CD8-positive, alpha-beta memory T cell (primary cell): ENCODE data around the gene MYBPC2. TPM values are rescaled to one million over a fixed set of nuclear protein-coding genes. Genes with fewer than 3 reads are reported as not detected.
A peak's percentile ranks its signal among the peaks of the same experiment; 100 is the strongest.
"Not testable (repeated sequence)": the region's sequence is repeated elsewhere in the genome, so short reads cannot be mapped to it uniquely, and the experiment has no call there.

ENCODE experiments used
- CTCF ChIA-PET: fragments of 350-600 bp; sonication (Branson Sonifier 250); formaldehyde crosslinking; loops from one replicate; lab custom pipeline; 2021; ENCODE audit warnings: antibody characterized with exemption; lab: Charles Lee
- POLR2A ChIA-PET: fragments of 350-600 bp; sonication (Branson Sonifier 250); formaldehyde crosslinking; loops from one replicate; lab custom pipeline; 2021; ENCODE audit warnings: antibody characterized with exemption; lab: Charles Lee
- DNase-seq, 5 donors: peaks; one replicate each; pipeline versions ENCODE4 v3.0.0 to v3.0.0-alpha.2; 2020 to 2022; ENCODE audit warnings: mixed read lengths in 1 of 5
- H3K27ac ChIP-seq: one replicate; pipeline ENCODE4 v1.7.0; 2013; ENCODE audit warnings: low read depth, mild to moderate bottlenecking, low read length, moderate library complexity
- H3K27me3 ChIP-seq: 2 replicates; pipeline ENCODE4 v1.7.0; 2013; ENCODE audit warnings: low read length, mild to moderate bottlenecking; ENCODE audit not compliant: insufficient read depth, poor library complexity, severe bottlenecking
- H3K36me3 ChIP-seq: 2 replicates; pipeline ENCODE4 v1.7.0; 2013; ENCODE audit warnings: mild to moderate bottlenecking, low read length, moderate library complexity; ENCODE audit not compliant: insufficient read depth
- H3K4me1 ChIP-seq: 2 replicates; pipeline ENCODE4 v1.7.0; 2013; ENCODE audit warnings: mild to moderate bottlenecking, low read length, moderate library complexity; ENCODE audit not compliant: insufficient read depth
- H3K4me3 ChIP-seq: 2 replicates; pipeline ENCODE4 v1.7.0; 2013; ENCODE audit warnings: mild to moderate bottlenecking, low read length
- H3K9me3 ChIP-seq: 2 replicates; pipeline ENCODE4 v1.7.0; 2013; ENCODE audit warnings: mild to moderate bottlenecking, low read length
- H3K27ac Mint-ChIP-seq, 8 donors: one replicate each; pipeline ENCODE4 v1.8.0; 2020 to 2021; ENCODE audit warnings: mixed read lengths in 8 of 8, mild to moderate bottlenecking in 6 of 8, inconsistent platforms in 3 of 8, moderate library complexity in 3 of 8
- H3K27me3 Mint-ChIP-seq, 2 donors: one replicate each; pipeline ENCODE4 v1.8.0; 2020 to 2021; ENCODE audit warnings: mixed read lengths in 2 of 2, mild to moderate bottlenecking in 1 of 2, moderate library complexity in 1 of 2
- H3K36me3 Mint-ChIP-seq, 3 donors: one replicate each; pipeline ENCODE4 v1.8.0; 2020 to 2021; ENCODE audit warnings: mixed read lengths in 3 of 3, inconsistent platforms in 1 of 3, mild to moderate bottlenecking in 1 of 3
- H3K4me1 Mint-ChIP-seq, 3 donors: one replicate each; pipeline ENCODE4 v1.8.0; 2020 to 2021; ENCODE audit warnings: mixed read lengths in 3 of 3, inconsistent platforms in 1 of 3, mild to moderate bottlenecking in 1 of 3
- H3K4me3 Mint-ChIP-seq, 7 donors: one replicate each; pipeline ENCODE4 v1.8.0; 2020 to 2021; ENCODE audit warnings: mixed read lengths in 7 of 7, mild to moderate bottlenecking in 6 of 7, moderate library complexity in 4 of 7, inconsistent platforms in 2 of 7
- H3K9me3 Mint-ChIP-seq, 5 donors: one replicate each; pipeline ENCODE4 v1.8.0; 2020 to 2022; ENCODE audit warnings: mixed read lengths in 5 of 5, mild to moderate bottlenecking in 3 of 5, moderate library complexity in 2 of 5, inconsistent platforms in 1 of 5
- polyA plus RNA-seq: library from polyadenylated mRNA; unstranded; fragments of 300-500 nt; fragmentation: Illumina TruSeq; gene quantifications from one replicate; pipeline ENCODE4 v1.2.3, GENCODE V29; 2021
- total RNA-seq, 2 experiments: library from RNA; stranded (reverse); gene quantifications; one replicate each; pipeline ENCODE4 v1.2.3, GENCODE V29; 2021

Gene MYBPC2
- total and polyA plus RNA-seq, 3 experiments from 2014 or later = 0.07 to 0.24 TPM; not detected in 1

GRCh38 chr19:50468818-50469217 is 36.1 kb downstream of the MYBPC2 start:
- Histone ChIP-seq H3K4me1 (no peaks in the 10 kb centered on the region), H3K27me3 (no peaks in the 10 kb centered on the region), H3K9me3 (no peaks in the 10 kb centered on the region), H3K4me3 (no peak overlapping the region), H3K36me3 (no peaks in the 10 kb centered on the region), H3K27ac (no peak overlapping the region)
- Mint-ChIP-seq H3K36me3 (no peaks in the 10 kb centered on the region), H3K27ac (peak overlapping the region in 1 of 8 donors; percentile 47), H3K27me3 (peaks cover 4 to 14% of the 10 kb centered on the region in 2 donors), H3K4me3 (no peak overlapping the region), H3K4me1 (no peaks in the 10 kb centered on the region), H3K9me3 (no peaks in the 10 kb centered on the region)
- POLR2A ChIA-PET = no interaction called here
- CTCF ChIA-PET = no interaction called here
- no peak for DNase-seq

GRCh38 chr19:50473336-50473735 is 40.6 kb downstream of the MYBPC2 start:
- DNase-seq, H3K9me3 ChIP-seq, H3K27ac ChIP-seq, H3K36me3 ChIP-seq, H3K9me3 Mint-ChIP-seq, H3K4me3 ChIP-seq, H3K27me3 Mint-ChIP-seq, H3K4me3 Mint-ChIP-seq, H3K27me3 ChIP-seq, POLR2A ChIA-PET: not testable (repeated sequence)
- peaks cover 15% of the 10 kb centered on the region for H3K4me1 ChIP-seq
- H3K4me1 Mint-ChIP-seq = peaks cover 19 to 26% (median 21%) of the 10 kb centered on the region in 3 donors
- peaks cover 0 to 18% (median 0%) of the 10 kb centered on the region in 3 donors for H3K36me3 Mint-ChIP-seq
- CTCF ChIA-PET = interaction anchor here (0.9 kb wide), 1 partner anchor 97 kb away, joined by 3 read pairs; the partner anchor contains the start of gene NR1H2
- peak overlapping the region in 4 of 8 donors; percentile 13 to 82 (median 38) for H3K27ac Mint-ChIP-seq

GRCh38 chr19:50475101-50475568 is 42.4 kb downstream of the MYBPC2 start:
- Mint-ChIP-seq H3K4me3 (peak overlapping the region; percentile 30 to 99 (median 95)), H3K36me3 (peaks cover 0 to 30% (median 0%) of the 10 kb centered on the region in 3 donors), H3K27ac (peak overlapping the region; percentile 60 to 98 (median 84)), H3K9me3 (no peaks in the 10 kb centered on the region), H3K27me3 (peaks cover 0 to 2% of the 10 kb centered on the region in 2 donors), H3K4me1 (peaks cover 23 to 34% (median 24%) of the 10 kb centered on the region in 3 donors)
- Histone ChIP-seq H3K27ac (no peak overlapping the region), H3K4me3 (no peak overlapping the region), H3K36me3 (peaks cover 7% of the 10 kb centered on the region), H3K4me1 (peaks cover 26% of the 10 kb centered on the region), H3K9me3 (no peaks in the 10 kb centered on the region), H3K27me3 (no peaks in the 10 kb centered on the region)
- DNase-seq = no peak
- ChIA-PET POLR2A (interaction anchor here (0.5 kb wide), 1 partner anchor 91 kb away, joined by 3 read pairs; the partner anchor contains the start of gene POLD1), CTCF (interaction anchor here (1.5 kb wide), 1 partner anchor 118 kb away, joined by 4 read pairs; no protein-coding TSS in a partner anchor)

DNA sequence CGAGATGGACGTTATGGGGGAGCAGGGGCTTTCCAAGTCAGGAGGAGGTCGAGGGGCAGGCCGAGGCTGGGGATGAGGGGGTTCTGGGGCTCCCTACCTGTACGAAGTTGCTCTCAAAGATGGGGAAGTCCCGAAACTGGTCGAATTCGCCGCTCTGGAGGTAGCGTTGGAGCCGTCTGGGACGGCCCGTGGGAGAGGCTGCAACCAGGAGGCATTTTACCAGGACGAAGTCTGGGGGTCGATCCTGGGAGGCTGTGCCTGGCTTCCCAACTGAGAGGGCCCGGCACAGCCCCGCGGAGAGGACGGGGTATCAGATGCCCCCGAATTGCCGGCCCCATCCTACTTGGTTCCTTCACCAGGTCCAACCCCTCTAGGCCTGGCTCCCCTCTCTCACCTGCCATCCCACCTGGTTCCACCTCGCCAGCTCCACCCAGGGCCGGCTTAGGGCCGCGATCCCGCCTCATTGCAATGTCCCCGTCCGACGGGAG is 43.1 kb downstream of the MYBPC2 start:
- H3K9me3 Mint-ChIP-seq = no peaks in the 10 kb centered on the region
- Histone ChIP-seq H3K4me1 (peaks cover 26% of the 10 kb centered on the region), H3K36me3 (peaks cover 7% of the 10 kb centered on the region), H3K4me3 (no peak overlapping the region), H3K27me3 (no peaks in the 10 kb centered on the region), H3K27ac (no peak overlapping the region), H3K9me3 (no peaks in the 10 kb centered on the region)
- peak overlapping the region; percentile 93 to 99 (median 98) for H3K4me3 Mint-ChIP-seq
- ChIA-PET CTCF (interaction anchor here (1.5 kb wide), 1 partner anchor 118 kb away, joined by 4 read pairs; no protein-coding TSS in a partner anchor), POLR2A (interaction anchor here (0.5 kb wide), 1 partner anchor 92 kb away, joined by 3 read pairs; no protein-coding TSS in a partner anchor)
- peaks cover 0 to 2% of the 10 kb centered on the region in 2 donors for H3K27me3 Mint-ChIP-seq
- H3K4me1 Mint-ChIP-seq = peaks cover 23 to 34% (median 24%) of the 10 kb centered on the region in 3 donors
- peak overlapping the region; percentile 86 to 98 (median 94) for H3K27ac Mint-ChIP-seq
- H3K36me3 Mint-ChIP-seq = peaks cover 0 to 33% (median 0%) of the 10 kb centered on the region in 3 donors
- no peak for DNase-seq

- no peaks in the 10 kb centered on the region for H3K27me3 ChIP-seq
- H3K4me1 ChIP-seq = peaks cover 26% of the 10 kb centered on the region
- H3K4me3 Mint-ChIP-seq = peak within 1 kb of the TSS; percentile 93 to 99 (median 98)
- H3K36me3 ChIP-seq = peaks cover 10% of the 10 kb centered on the region
- H3K9me3 ChIP-seq = no peaks in the 10 kb centered on the region
- peak within 1 kb of the TSS; percentile 93 for H3K27ac ChIP-seq
- H3K4me1 Mint-ChIP-seq = peaks cover 24 to 34% (median 25%) of the 10 kb centered on the region in 3 donors
- ChIA-PET CTCF (interaction anchor here (1.5 kb wide), 1 partner anchor 119 kb away, joined by 4 read pairs; no protein-coding TSS in a partner anchor), POLR2A (interaction anchor here (0.5 to 0.9 kb wide), 2 partner anchors 35 to 93 kb away, joined by 3 to 4 read pairs; partner anchors contain the start of gene JOSD2)
- peaks cover 0 to 39% (median 0%) of the 10 kb centered on the region in 3 donors for H3K36me3 Mint-ChIP-seq
- no peaks in the 10 kb centered on the region for H3K9me3 Mint-ChIP-seq
- peaks cover 0 to 2% of the 10 kb centered on the region in 2 donors for H3K27me3 Mint-ChIP-seq
- H3K4me3 ChIP-seq = peak within 1 kb of the TSS; percentile 92
- peak within 1 kb of the TSS; percentile 94 to 98 (median 96) for H3K27ac Mint-ChIP-seq
- peak; percentile 87 to 96 (median 94) for DNase-seq
These were observed 43.7 kb downstream of the MYBPC2 start, which contains the start of the genes EMC10 and GARIN5A for GRCh38 chr19:50476224-50476906. Gene EMC10 (plus strand): TSS chr19:50476507. CDS start chr19:50476545, 38 bp downstream. Gene GARIN5A (minus strand): TSS chr19:50476848. CDS start chr19:50476388, 460 bp downstream.

GRCh38 chr19:50476907-50477238 is 44.2 kb downstream of the MYBPC2 start:
- H3K4me3 Mint-ChIP-seq = peak overlapping the region; percentile 93 to 99 (median 98)
- H3K27me3 Mint-ChIP-seq = peaks cover 0 to 2% of the 10 kb centered on the region in 2 donors
- no peaks in the 10 kb centered on the region for H3K9me3 ChIP-seq
- H3K27me3 ChIP-seq = no peaks in the 10 kb centered on the region
- peaks cover 24 to 34% (median 25%) of the 10 kb centered on the region in 3 donors for H3K4me1 Mint-ChIP-seq
- no peaks in the 10 kb centered on the region for H3K9me3 Mint-ChIP-seq
- H3K4me3 ChIP-seq = peak overlapping the region; percentile 92
- H3K27ac Mint-ChIP-seq = peak overlapping the region; percentile 91 to 98 (median 96)
- ChIA-PET CTCF (no interaction called here), POLR2A (interaction anchor here (0.9 kb wide), 1 partner anchor 34 kb away, joined by 4 read pairs; the partner anchor contains the start of gene JOSD2)
- H3K36me3 Mint-ChIP-seq = peaks cover 0 to 42% (median 0%) of the 10 kb centered on the region in 3 donors
- peak overlapping the region; percentile 93 for H3K27ac ChIP-seq
- H3K36me3 ChIP-seq = peaks cover 11% of the 10 kb centered on the region
- peaks cover 26% of the 10 kb centered on the region for H3K4me1 ChIP-seq
- DNase-seq = no peak

GRCh38 chr19:50477751-50478515 is 45.2 kb downstream of the MYBPC2 start:
- CTCF ChIA-PET = interaction anchor here (1.1 kb wide), 1 partner anchor 17 kb away, joined by 3 read pairs; no protein-coding TSS in a partner anchor

More at GRCh38 chr19:50477751-50478515, 45.2 kb downstream of the MYBPC2 start:
- Mint-ChIP-seq H3K27ac (peak overlapping the region; percentile 13 to 98 (median 87)), H3K36me3 (peaks cover 0 to 51% (median 0%) of the 10 kb centered on the region in 3 donors), H3K27me3 (peaks cover 0 to 2% of the 10 kb centered on the region in 2 donors), H3K4me3 (peak overlapping the region; percentile 93 to 99 (median 98)), H3K9me3 (no peaks in the 10 kb centered on the region), H3K4me1 (peaks cover 24 to 34% (median 25%) of the 10 kb centered on the region in 3 donors)
- peaks cover 11% of the 10 kb centered on the region for H3K36me3 ChIP-seq
- DNase-seq = no peak
- no peaks in the 10 kb centered on the region for H3K27me3 ChIP-seq
- H3K9me3 ChIP-seq = no peaks in the 10 kb centered on the region
- POLR2A ChIA-PET = no interaction called here
- peak overlapping the region; percentile 92 for H3K4me3 ChIP-seq
- peaks cover 26% of the 10 kb centered on the region for H3K4me1 ChIP-seq
- H3K27ac ChIP-seq = no peak overlapping the region
